HK-2 (cell line): ENCODE measurements around the gene PPP6R1.
"Not testable (repeated sequence)": the region's sequence is repeated elsewhere in the genome, so short reads cannot be mapped to it uniquely, and the experiment has no call there.

Experiments
- DNase-seq: peaks from one replicate; pipeline ENCODE4 v3.0.0-alpha.2; 2018; ENCODE audit not compliant: unreplicated experiment

Gene PPP6R1

DNA sequence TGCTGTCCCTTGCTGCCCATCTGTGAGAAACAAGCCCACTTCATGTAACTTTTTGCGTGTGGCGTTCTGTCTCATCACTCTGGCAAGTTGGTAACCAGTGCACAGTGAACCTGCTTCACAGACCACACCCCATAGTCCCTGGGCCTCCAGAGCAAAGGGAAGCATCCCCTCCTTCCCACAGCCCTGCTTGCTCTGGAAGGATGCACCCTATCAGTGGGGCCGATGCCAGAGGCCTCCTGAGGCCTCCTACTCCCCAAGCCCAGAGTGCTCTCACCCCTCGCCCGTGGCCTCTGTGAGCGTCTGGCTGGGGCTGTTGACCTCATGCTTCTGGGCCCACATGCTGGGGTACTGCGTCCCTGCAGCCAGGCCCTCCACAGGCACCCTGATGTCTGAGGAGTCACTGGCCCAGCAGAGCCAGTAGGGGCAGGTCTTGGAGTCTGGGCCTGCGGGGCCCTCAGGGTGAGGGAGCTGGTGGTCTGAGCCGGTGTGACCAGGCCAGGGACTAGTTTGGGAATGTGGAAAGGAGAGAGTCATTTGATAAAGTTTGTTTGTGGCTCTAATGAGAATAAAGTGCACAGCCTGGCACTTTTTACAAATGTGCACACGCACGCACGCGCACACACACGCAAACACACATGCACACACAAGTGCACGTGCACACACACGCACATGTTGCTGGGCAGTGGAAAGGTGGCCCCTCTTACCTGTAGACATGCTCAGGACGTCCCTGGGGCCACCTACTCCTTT, 35.4 kb downstream of the PPP6R1 start:
- DNase-seq: no peak

DNA sequence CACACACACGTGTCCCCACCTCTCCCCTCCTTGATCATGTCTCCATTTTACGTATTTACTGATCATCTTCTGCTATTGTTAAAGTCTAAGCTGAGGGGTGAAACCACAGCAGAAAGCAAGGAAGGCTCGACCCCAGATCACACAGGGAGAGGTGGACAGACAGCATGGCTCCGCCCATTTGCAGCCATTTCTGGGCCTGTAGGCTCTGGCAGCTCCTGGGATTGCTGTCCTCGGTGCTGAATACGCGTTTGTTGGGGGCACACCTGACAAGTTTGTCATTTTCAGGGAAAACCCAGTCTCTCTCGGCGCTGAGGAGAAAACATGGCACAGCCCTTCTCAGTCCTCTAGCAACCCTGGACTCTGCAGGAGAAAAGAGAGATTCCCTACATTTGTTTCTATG, 38.3 kb downstream of the PPP6R1 start:
- no peak for DNase-seq

DNA sequence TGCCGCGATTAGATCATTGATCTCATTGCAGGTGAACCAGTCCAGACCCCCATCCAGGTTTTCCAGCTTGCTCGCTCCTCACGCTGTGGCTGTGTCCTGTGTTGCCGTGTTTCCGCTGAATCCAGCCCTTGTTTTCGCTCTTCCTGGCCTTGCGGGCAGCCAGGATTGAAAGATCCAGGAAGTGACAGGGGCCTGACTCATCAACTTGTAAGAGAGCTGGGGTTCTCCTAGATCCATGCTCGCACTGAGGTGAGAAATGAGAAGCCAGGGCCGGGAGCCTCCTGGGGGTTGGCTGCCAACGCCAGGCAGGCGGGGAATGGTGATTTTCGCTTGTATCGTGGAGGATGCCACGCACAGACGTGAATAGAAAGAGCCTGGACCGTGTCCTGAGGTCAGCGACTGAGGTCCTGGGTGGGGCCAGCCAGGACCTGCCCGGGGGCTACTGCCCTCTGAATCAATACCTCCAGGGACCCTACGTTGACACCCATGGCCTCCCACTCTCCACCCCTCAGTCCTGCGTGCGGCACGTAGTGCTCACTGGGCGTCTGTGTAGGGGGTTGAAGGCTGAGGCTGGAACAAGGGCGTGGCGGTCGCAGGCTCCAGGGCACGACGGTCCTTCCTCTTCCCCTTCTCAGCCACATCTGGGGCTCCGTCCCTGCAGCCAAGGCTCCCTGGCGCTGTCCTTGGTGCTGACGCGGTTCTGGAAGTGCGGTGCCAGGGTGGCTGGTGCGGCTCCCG, 42.2 kb downstream of the PPP6R1 start:
- DNase-seq: peak; percentile 98

DNA sequence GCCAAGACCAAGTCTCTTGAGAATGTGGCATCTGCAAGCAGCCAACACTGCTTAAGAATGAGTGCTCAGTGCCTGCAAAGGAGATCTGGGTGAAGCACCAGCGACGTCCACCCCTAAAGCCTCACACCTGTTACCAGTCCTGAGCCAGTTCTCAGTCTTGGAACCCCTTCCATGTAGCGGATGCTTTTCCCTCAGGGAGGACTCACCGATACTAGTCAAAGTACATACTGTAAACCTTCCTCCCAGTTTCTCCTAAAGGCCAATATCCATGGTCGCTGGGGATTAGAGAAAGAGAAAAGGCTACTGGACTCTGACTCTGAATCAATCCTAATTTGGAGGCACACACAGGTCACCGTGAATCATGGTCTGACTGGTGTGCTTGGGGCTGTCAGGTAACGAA, 45.3 kb downstream of the PPP6R1 start:
- no peak for DNase-seq

DNA sequence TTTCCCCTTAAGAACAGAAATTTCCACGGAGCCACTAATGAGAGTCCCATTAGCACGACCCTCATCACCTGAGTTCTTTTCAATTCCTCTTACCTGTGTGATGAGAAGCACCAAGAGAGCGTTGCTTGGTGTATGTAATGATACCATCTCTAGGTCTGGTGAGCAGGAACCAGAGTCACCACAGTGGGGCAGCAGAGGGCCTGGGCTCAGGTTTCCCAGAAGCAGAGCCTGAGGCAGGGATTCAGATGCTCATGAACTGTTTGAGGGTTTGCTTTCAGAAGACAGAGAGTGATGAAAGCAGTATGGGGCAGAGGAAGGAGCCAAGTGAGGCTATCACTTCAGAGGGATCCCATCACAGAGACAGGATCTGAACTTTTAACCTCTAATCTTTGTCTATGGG, 46.4 kb downstream of the PPP6R1 start:
- DNase-seq: no peak

DNA sequence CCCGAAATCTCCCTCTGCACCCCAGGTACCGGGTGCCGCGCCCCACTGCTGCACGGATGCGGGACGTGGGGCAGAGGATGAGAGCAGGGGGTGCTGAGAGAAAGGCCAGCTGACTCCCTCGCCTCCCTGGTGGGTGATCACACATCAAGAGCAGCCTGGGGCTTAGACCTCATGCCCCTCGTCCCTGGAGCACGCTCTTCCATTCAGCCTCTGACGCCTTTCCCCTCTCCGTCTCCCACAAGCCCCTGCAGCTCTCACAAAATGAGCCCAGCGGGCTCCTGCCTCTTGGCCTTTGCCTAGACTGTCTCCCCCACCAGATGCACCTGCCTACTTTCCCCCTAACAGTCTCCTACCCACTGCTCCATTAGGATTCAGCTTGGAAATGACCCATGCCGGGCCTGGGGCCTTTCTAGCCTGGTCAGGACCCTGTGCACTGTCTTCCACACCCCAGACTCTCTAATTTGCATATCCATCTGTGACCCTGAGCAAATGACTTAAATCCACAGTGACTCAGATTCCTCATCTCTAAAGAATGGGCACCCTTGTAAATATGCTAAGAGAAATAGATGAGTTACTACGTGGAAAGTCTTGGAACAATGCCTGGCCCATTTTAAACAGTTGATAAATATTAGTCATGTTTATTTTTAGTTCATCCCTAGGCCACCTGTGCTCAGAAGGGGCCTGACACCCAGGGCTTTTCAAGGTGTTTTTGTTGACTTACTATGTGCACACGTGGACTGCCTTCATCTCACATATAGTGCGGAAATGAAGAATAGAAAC, 48.9 kb downstream of the PPP6R1 start:
- no peak for DNase-seq

DNA sequence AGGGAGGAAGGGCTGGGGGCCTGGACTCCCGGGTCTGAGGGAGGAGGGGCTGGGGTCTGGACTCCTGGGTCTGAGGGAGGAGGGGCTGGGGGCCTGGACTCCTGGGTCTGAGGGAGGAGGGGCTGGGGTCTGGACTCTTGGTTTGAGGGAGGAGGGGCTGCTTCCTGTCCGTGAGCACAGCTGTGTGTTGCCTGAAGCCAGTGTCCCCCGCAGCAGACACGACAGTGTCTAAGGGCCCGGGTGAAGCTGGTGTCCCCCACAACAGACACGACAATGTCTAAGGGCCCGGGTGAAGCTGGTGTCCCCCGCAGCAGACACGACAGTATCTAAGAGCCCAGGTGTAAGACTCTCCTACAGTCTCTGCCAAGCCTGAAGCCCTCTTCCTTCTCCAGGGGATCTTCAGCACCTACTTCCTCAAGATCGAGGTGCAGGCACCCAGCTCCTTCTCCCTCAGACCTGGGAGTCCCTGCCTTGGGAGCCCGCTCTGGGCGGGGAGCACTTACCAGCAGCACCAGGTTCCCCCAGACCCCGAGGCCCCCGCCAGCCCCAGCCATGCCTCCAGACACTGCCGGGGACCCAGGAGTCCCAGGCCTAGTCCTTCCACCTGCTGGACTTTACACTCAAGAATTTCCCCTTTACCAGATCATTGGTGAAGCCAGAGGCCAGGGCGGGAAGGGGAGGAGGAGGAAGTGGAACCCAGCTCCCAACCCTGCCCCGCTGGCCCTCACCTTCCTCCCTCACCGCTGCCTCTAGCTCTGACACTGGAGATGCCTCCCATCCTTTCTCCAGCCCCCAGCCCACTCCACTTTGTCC, 49.7 kb downstream of the PPP6R1 start, which contains the start of gene PTPRH:
Gene PTPRH, minus strand, starts transcription at position 622 of the 813 bp plus-strand sequence. Its CDS starts 68 bp downstream, at position 554.
- DNase-seq: no peak

DNA sequence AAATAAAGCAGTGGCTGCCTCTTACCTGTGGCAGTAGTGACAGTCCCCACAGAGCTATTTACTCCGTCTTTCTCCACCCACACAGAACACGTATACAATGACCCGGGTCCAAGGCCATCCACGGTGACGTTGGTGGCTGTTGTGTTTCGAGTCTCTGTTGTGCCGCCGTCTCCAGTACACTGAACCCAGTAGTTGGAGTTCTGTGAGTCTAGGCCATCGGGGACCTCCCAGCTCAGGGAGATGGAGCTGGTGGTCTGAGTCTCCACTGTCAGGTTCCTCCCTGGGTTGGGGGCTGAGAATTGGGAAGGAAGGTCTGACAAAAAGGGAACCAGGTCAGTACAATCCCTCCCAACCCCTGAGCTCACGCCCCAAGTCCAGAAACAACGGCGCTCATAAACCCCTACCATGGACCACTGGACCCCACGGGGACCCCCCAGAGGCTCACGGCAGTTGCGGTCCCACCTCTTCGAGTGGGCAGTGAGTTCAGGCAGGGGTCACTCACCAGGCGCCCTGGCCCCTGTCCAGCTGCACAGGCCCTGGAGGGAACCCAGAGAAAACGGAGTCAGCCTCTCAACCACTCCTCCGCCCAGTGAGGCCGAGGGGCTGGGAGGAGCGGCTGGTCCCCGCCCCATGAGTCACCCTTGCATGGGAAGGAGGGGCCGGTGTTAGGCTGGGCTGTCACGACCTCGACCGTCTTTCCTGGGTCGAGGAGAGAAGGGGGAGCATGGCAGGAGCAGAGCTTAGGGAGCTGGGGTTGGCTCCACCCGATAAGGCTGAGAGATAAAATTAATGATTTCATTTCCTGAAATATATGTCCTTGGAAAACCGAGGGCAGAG, 51.9 kb downstream of the PPP6R1 start:
- DNase-seq: peak; percentile 94

DNA sequence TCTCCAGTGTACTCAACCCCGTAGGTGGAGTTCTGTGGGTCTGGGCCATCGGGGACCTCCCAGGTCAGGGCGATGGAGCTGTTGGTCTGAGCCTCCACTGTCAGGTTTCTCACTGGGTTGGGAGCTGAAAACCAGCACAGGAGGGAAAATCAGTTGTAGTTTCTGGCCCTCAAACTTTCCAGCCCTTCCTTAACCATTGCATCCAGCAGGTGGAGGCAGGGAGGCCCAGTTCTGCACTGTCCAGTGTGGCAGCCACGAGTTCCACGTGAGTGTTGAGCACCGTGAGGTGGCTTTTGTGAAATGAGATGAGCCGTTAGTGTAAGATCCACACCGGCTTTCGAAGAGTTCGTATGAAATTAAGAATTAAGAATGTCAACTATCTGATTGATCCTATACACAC, 56.6 kb downstream of the PPP6R1 start:
- not testable (repeated sequence) for DNase-seq

DNA sequence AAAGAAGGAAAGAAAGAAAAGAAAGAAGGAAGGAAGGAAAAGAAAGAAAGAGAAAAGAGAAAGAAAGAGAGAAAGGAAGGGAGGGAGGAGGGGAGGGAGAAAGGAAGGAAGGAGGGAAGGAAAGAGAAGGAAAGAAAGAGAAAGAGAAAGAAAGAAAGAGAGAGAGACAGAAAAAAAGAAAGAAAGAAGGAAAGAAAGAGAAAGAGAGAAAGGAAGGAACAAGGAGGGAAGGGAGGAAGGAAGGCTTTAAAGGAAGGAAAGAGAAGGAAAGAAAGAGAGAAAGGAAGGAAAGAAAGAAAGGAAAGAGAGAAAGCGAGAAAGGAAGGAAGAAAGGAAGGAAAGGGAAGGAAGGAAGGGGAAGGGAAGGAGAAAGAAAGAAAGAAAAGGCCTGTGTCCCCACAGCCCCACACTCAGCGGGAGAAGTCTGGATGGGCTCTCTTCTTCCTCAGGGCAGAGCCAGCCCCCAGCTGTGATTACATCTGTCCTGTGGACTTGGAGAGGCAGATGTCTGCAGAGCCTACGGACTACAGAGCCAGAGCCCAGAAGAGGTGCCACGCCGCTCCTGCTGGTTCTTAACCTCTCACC, 59.1 kb downstream of the PPP6R1 start:
- no peak for DNase-seq

DNA sequence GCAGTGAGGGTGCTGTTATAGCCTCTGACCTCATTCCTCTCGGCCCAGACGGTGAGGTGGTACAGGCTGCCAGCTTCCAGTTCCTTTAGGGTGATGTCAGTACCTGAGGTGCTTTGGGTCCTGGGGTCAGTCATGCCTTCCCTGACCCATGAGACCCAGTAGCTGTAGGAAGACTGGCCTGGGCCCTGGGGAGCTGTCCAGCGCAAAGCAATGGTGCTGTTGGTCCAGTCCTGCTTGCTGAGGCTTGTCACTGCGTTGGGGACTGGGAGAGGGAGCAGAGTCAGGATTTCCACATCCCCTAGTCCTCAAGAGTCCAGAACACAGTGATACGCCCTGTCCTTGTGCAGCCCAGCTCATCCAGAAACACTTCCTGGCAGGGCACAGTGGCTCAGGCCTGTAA, 60.2 kb downstream of the PPP6R1 start:
- no peak for DNase-seq

DNA sequence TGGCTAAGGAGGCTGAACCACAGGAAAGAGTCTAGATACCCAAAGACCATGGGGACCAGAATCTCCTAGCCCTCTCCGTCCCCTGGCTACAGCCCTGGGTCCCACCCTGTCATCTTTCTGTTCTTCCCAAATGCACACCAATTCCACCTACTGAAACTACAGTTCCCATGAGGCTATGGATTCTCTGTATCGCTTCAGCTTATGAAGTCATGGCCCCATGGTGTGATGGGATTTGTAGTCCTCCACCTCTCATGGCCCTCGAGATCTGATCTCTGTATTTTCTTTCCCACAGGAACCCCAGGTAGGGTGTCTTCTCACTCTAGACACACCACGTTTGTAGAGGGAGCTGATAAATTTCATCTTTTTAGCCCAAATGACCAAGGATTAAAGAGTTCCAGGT, 61.3 kb downstream of the PPP6R1 start:
- no peak for DNase-seq

DNA sequence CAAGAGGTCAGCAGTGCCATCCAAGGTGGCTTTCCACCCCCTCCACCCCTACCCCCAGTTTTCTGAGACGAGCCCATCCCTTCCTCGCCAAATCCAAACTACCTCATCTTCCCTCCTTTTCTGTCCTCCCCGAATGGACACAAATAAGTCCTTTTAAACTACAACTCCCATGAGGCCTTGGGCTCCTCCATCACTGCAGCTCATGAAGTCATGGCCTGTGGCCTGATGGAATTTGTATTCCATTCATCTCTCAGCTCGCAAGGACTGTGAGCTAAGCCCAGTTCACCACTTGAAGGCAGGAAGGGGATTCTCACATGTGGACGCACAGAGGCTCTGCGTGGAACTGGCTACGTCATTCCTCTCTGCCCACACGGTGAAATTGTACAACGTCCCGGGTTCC, 62.0 kb downstream of the PPP6R1 start:
- DNase-seq: no peak

DNA sequence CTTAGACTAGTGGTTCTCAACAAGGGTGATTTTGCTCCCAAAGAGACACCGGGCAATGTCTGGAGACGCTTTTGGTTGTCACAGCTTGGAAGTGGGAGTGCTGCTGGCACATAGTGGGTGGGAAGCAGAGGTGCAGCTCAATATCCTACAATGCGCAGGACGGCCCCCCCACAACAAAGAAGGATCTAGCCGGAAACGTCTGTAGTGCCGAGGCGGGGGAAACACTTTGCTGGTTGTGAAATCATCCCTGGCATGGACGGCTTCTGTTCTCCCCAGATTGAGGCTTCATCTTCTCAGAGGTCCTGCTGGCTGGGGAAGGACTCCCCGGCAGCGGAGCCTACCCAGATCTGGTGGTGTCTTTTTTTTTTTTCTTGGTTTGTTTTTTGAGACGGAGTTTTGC, 65.3 kb downstream of the PPP6R1 start:
- DNase-seq: no peak

DNA sequence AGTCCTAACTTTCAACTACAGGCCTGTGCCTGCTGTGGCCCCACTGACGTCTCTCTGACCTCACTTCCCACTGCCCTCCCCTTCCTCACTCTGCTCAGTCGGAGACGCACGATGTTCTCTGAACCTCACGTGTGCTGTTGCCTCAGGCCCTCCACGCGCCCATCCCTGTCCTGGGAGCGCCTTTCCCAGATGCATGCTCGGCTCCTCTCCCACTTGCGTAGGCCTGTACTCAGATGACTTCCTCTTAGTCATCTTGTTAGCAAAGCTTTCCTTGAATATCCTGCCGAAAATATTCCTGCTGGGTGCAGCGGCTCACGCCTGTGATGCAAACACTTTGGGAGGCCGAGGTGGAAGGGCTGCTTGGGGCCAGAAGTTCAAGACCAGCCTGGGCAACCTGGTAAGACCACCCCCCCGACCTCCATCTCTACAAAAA, 69.4 kb downstream of the PPP6R1 start:
- DNase-seq: peak; percentile 95

DNA sequence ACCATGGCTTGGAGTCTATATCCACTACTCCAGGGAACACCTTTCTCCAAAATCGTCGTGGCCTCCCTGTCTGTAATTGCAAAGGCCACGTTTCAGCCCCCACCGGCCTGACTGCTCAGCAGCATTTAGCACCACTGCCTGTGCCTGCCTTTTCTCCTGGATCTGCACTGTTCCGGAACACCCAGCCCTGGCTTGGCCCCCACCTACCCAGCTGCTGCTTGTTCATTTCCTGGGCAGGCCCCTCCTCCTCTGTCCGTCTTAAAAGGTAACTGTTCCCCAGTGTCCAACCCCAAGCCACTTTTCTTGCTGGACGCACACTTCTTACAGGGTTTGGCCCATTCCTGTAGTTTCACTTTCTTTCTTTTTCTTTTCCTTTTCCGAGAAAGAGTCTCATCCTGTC, 70.2 kb downstream of the PPP6R1 start:
- peak; percentile 82 for DNase-seq

DNA sequence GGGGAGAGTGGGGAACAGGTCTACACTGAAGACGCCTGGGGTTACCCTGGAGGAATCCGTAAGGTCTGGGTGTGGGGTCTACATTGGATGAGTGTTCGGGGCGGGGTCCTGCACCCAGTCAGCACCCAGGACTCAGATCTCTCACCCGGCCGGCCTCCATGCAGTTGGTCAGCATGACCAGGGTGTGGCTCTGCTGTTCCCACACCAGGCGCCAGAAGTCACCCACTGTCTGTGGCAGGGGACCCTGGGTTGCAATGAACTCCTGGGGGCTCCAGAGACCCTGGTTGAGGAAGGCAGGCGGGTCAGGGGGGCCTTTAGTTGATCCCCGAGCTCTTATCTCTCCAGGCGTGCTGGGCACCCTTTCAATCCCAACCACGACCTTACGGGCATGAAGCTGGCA, 72.7 kb downstream of the PPP6R1 start:
- no peak for DNase-seq

DNA sequence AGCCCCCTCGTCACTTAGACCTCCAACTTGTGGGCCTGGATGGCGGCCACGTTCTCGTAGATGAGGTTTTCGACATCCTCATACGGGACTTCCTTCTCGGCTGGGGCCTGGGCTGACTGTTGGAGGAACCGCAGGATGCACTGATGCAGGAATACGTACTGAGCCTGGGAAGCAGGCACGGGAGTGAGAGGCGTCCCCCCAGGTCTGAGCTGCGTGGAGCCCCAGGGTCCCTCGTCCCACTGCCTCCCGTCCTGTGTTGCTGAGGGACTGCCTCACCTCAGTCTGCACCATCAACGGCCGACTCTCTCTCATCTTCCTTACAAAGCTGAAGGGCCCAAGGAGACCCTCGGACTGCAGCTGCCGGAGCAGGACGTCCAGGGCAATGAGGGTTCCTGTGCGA, 77.1 kb downstream of the PPP6R1 start:
- DNase-seq: no peak
